ENCODE measurements around the gene PHLDA1. TPM values are rescaled to one million over a fixed set of nuclear protein-coding genes. Genes with fewer than 3 reads are reported as not detected.

The PHLDA1 gene
- total and polyA plus RNA-seq, 2 donors (not counting 3 experiments of a cell fraction or from before 2014, with no cell fraction given): 14.1 to 30.8 TPM

DNA sequence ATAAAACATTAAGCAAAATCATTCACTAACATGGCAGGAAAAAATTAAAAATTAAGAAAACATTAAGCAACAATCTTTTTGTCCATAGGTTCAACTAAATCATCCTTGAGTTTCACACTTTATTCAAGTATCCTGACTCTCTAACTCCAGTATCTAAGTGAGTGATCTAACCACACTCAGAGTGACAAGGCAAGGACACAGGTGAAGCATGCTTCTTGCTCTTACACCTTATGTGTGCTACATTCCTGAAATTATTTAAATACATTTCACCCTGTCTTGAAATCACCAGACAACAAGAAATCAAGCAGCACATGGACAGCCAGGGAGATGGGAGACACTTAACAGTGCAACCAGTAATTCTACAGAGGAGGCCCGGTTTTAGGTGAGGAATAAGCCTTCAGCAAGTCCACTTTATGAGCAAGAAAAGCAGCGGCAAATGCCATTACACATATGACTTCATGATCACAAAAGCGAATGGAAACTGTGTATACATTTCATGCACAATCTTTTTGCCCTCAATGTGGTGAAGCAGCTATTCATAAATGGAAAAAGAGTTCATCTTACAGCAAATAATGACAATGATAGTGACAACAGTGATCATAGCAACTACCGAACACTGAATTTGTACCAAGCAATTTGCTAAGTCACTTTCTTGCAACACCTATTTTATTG is 37.4 kb downstream of the PHLDA1 start:
- Histone ChIP-seq H4K20me1 (replicated peaks; ENCODE audit: control insufficient read depth, extremely low read depth, insufficient read depth, low read length) (no peaks in the 10 kb centered on the region), H3K4me1 (ENCODE audit: control insufficient read depth, extremely low read depth, insufficient read depth, low read length) (peaks cover 29% of the 10 kb centered on the region), H3K9me1 (replicated peaks; ENCODE audit: control insufficient read depth, extremely low read depth, insufficient read depth, low read length) (no peaks in the 10 kb centered on the region), H3K36me3 (ENCODE audit: control insufficient read depth in 2 of 2, extremely low read depth in 1 of 2, insufficient read depth in 2 of 2, low read length in 2 of 2) (no peaks in the 10 kb centered on the region), H3K4me2 (ENCODE audit: insufficient read depth, low read length) (no peak overlapping the region), H3K4me3 (replicated peaks in 1 of 3; ENCODE audit: insufficient read depth in 1 of 3, low read depth in 1 of 3, low read length in 3 of 3) (no peak overlapping the region), H3K79me2 (ENCODE audit: control insufficient read depth, insufficient read depth, low read length) (no peaks in the 10 kb centered on the region), H3K27ac (ENCODE audit: insufficient read depth, low read depth, low read length) (no peak overlapping the region), H3K27me3 (ENCODE audit: control insufficient read depth in 2 of 2, insufficient read depth in 2 of 2, low read length in 2 of 2) (no peaks in the 10 kb centered on the region), H3K9ac (replicated peaks; ENCODE audit: extremely low read depth, insufficient read depth, low read length) (no peak overlapping the region), H2AFZ (ENCODE audit: low read depth, low read length) (no peak overlapping the region), H3K9me3 (replicated peaks; ENCODE audit: control insufficient read depth, insufficient read depth, low read length) (no peaks in the 10 kb centered on the region)
- FAIRE-seq (no peak), DNase-seq (ENCODE audit: low read depth, low spot score) (no peak)
- TF ChIP-seq FOS (IDR thresholded peaks at IDR 0.05; ENCODE audit: borderline replicate concordance, insufficient read depth, low read length): no peak
- no peak for TF ChIP-seq JUN (IDR thresholded peaks at IDR 0.05; ENCODE audit: borderline replicate concordance, insufficient read depth, insufficient read length, low read depth)
- no peak for TF ChIP-seq EZH2 (IDR thresholded peaks at IDR 0.05; ENCODE audit: borderline replicate concordance, low read depth, low read length, severe bottlenecking)
- ChIA-PET POLR2A (no interaction called here), CTCF (interaction anchor here (1.6 kb wide), 1 partner anchor 85 kb away, joined by 3 read pairs; no protein-coding TSS in a partner anchor)
- dilution Hi-C loops (cut with MboI; ENCODE audit: extremely low pct_ligation_motif_present, low sequenced_read_pairs) (no loop called here), intact Hi-C loops (cut with micrococcal nuclease) (no loop called here)
- BruUV-seq (replicated peaks): no TSS peak

DNA sequence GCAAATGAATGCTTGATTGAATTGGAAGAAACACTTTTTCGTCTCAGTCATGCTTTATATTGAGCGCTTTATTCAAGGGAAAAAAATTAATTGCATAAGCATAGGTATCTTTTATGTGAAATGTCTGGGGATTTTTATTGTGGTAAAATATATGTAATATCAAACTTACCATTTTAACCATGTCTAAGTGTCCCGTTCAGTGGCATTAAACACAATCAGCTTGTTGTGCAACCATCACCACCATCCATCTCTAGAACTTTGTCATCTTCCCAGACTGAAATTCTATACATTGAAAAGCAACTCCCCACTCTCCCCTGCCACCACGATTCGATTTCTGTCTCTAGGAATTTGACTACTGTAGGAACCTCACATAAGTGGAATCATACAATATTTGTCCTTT is 39.8 kb downstream of the PHLDA1 start:
- Histone ChIP-seq H3K27me3 (ENCODE audit: control insufficient read depth in 2 of 2, insufficient read depth in 2 of 2, low read length in 2 of 2) (no peaks in the 10 kb centered on the region), H3K4me2 (ENCODE audit: insufficient read depth, low read length) (no peak overlapping the region), H2AFZ (ENCODE audit: low read depth, low read length) (no peak overlapping the region), H3K9ac (replicated peaks; ENCODE audit: extremely low read depth, insufficient read depth, low read length) (no peak overlapping the region), H3K36me3 (ENCODE audit: control insufficient read depth in 2 of 2, extremely low read depth in 1 of 2, insufficient read depth in 2 of 2, low read length in 2 of 2) (no peaks in the 10 kb centered on the region), H3K9me1 (replicated peaks; ENCODE audit: control insufficient read depth, extremely low read depth, insufficient read depth, low read length) (no peaks in the 10 kb centered on the region), H3K79me2 (ENCODE audit: control insufficient read depth, insufficient read depth, low read length) (no peaks in the 10 kb centered on the region), H3K9me3 (replicated peaks; ENCODE audit: control insufficient read depth, insufficient read depth, low read length) (no peaks in the 10 kb centered on the region), H3K4me1 (ENCODE audit: control insufficient read depth, extremely low read depth, insufficient read depth, low read length) (peaks cover 5% of the 10 kb centered on the region), H4K20me1 (replicated peaks; ENCODE audit: control insufficient read depth, extremely low read depth, insufficient read depth, low read length) (no peaks in the 10 kb centered on the region), H3K4me3 (replicated peaks in 1 of 3; ENCODE audit: insufficient read depth in 1 of 3, low read depth in 1 of 3, low read length in 3 of 3) (no peak overlapping the region), H3K27ac (ENCODE audit: insufficient read depth, low read depth, low read length) (no peak overlapping the region)
- FAIRE-seq (peak; percentile 40), DNase-seq (ENCODE audit: low read depth, low spot score) (no peak)
- dilution Hi-C loops (cut with MboI; ENCODE audit: extremely low pct_ligation_motif_present, low sequenced_read_pairs) (no loop called here), intact Hi-C loops (cut with micrococcal nuclease) (no loop called here)
- TF ChIP-seq EZH2 (IDR thresholded peaks at IDR 0.05; ENCODE audit: borderline replicate concordance, low read depth, low read length, severe bottlenecking) (no peak), POLR2A (IDR thresholded peaks at IDR 0.05; ENCODE audit: low read depth, low read length) (no peak), FOS (IDR thresholded peaks at IDR 0.05; ENCODE audit: borderline replicate concordance, insufficient read depth, low read length) (no peak)
- ChIA-PET CTCF (no interaction called here), POLR2A (no interaction called here)
- no TSS peak for BruUV-seq (replicated peaks)
